T1000 (cell line): ENCODE results near the gene RPE.

Experiments used
- DNase-seq: peaks from one replicate; lab custom pipeline; 2025; ENCODE audit warnings: mixed read lengths; lab: John Stamatoyannopoulos, UW

RPE gene

DNA sequence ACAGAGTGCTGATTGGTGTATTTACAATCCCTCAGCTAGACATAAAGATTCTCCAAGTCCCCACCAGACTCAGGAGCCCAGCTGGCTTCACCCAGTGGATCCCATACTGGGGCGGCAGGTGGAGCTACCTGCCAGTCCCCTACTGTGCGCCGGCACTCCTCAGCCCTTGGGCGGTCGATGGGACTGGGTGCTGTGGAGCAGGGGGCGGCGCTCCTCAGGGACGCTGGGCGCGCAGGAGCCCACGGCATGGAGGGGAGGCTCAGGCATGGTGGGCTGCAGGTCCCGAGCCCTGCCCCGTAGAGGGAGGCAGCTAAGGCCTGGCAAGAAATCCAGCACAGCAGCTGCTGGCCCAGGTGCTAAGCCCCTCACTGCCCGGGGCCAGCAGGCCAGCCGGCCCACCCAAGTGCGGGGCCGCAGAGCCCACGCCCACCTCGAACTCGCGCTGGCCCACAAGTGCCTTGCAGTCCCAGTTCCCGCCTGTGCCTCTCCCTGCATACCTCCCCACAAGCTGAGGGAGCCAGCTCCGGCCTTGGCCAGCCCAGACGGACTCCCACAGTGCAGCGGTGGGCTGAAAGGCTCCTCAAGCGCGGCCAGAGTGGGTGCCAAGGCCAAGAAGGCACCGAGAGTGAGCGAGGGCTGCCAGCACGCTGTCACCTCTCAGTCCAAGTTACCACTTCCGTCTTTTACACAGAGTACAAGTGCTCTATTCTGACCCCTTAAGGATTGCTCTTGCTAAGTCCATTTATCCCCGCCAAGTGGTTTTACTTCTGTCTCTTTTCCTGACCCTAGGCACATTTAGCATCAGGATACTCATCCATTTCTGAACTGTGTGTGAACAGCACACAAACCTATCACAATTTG is 1.7 kb upstream of the RPE start:
- DNase-seq: no peak

DNA sequence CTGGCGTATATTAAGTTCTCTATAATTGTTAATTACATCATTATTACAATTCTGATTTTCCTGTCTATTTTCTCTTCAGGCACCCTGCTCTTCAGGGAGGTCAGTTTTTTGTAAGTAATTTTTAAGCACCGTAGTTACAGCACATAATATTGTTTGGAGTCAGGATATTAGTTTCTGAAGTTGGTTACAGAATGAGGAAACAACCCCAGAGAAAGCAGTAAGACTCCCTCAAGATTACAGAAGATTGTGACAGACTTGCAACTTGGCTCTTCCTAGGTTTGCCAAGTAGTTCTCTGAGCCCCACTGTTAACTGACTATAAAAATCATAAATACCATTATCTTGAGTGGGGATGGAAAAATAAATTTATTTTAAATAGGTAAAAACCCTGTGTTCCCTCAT is 921 bp downstream of the RPE start:
- DNase-seq: no peak

DNA sequence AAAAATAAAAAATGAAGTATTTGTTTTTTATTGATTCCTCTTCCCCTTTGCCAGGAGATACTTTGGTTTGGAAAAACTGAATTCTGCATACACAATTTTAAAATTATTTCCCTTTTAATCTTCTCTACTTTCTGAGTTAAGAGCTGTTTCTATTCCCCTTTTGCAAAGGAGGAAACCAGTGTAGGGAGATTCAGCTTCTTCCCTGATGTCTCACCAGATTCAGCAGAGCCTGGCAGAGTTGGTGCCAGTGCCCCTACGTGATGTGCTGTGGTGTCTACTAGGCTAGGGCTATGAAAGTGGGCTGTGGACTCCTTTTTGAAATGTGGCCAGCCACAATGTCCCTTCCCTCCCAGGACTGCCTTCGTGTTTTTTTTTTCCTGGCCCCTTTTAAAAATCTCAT is 2.4 kb downstream of the RPE start:
- DNase-seq: no peak

DNA sequence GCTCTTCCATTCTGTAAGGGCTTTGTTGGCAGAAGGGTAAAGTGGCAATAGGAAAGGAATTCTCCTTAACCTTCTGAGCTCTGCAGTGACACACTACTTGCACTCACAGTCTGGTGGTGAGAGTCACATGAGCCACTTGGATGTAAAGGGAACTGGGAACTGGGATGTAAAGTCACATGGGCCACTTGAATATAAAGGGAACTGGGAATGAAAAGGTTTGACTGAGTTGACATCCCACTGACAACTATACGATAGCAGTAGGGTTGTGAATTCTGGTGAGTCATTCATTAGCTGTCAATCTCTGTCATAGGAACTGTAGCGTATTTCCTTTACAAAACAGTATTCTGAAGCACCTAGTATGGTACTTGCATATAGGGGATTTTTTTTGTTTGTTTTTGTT is 5.5 kb downstream of the RPE start:
- DNase-seq: no peak

DNA sequence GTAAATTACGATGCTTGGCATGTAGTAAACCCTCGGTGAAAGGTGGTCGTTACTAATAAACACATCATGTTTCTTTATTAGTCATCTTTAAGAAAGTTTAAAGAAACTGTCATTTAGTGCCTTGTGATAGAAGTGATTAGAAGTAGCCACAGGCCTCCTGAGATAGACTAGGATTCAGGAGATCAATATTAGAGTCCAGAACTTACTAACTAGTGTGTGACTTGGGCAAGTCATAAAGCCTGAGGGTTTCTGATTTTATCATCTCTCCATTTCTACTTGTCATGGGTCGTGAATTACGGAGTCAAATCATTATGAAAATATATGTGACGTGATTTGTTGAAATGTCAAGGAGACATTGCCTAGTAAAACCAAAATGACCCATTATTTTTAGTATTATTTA is 6.7 kb downstream of the RPE start:
- no peak for DNase-seq

DNA sequence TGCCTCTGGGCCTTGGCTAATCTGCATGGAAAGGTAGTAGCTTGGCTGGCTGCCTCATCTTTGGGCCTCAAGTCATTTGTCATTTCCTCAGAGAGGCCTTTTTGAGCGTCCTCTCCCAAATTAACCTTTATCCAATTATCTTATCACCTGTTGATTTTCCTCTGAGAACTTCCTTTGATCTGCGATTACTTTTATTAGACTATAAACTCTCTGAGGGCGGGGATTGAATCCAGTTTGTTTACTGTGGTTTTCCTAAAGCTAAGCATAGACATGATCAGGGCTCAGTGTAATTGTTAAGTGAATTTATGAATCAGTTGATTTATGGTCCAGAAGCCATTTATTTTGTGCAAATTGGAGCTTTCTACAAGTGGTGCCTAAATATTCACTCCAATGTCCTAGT is 7.5 kb downstream of the RPE start:
- no peak for DNase-seq

DNA sequence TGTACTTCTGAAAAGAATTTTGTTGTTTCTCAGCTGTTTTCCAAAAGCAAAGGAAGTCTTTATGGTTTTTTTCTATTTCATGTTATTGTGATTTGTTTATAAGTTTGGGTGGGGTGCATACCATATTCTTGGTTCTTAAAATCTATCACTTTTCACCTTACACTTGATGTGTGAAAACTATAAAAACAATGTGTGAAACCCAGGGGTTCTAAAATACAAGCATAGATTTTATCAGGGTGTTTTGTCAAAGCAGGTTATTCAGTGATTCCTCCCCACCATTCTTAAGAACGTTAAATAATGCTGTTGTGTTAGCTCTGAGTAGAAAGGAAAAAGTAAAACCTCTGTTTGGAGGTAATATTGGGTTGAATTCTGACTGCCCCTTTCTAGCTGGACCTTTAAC is 17.7 kb downstream of the RPE start:
- no peak for DNase-seq

DNA sequence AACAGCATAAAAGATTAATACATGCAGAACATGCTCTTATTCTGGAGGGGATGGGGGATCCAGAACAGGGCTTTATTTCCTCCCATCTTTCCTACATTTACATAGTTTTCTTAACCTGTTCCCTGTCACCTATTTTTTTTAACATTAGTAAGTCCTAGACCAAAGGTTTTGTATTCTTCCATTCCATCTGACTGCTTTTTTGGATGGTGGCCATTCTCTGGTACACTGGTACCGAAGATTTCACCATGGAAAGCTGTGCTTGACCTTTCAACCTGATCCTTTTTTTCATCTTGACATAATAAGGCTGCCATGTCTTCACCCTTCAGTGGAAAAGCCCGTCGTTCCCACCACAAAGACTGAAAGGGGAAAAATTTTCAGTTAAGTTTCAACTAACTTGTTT is 20.4 kb downstream of the RPE start:
- DNase-seq: no peak

DNA sequence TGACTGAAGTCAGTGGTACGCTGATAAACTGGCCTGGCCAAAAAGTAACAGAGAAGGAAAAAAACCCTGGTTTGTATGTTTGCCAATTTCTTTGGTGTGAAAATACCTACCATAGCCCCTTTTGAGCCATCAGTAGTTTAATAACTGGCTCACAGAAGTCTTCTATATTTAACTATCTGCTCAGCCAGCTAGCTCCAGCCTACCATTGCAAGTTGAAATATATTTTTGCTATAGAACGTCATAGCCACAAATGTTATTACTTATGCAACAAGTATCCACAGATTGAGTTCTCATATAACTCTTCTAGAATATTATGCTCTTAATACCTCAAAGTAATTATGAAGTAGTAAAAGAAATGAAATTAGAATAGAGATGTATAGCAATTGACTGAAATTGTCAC is 25.2 kb downstream of the RPE start:
- no peak for DNase-seq

DNA sequence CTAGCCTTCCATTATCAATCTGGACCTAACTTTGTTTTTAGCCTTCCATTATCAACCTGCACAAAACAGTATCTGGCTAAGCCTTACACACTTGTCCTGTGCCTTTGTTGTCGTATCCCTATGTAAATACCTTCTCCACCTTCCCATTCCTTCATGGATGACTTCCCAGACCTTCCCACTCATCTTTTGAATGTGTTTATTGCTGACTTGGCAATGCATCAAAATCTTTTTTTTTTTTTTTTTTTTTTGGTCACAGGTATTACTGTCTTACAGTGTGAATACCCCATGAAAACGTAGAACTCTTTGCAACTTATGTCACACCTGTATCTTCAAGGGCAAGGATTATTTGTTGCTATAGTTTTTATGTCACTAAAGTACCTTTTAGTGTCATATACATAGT is 25.7 kb downstream of the RPE start:
- no peak for DNase-seq

DNA sequence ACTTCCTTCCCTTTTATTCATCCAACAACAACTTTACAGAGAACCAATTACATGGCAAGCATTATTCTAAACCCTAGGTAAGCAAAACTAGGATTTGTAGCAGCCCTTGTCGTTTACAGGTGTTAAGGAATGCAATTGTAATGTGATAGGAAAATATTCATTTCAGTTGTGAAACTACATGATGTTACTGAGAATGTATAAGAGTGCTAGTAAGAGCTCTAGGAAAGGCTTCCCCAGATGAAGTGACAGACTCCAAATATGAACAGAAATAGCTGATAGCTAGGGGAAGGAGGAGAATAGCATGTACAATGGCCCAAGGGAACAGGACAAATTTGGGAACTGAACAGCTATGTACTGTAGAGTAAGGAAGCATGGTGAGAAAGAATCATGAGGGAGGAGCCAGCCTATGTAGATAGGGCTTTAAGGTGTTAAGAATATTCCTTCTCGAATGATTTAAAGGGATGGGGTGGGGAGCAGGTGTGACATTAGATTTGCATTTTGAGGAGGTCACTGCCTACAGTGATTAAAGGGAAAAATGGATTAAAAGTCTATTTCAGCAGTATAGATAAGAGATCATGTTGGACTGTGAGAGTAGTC is 31.7 kb downstream of the RPE start:
- DNase-seq: no peak

DNA sequence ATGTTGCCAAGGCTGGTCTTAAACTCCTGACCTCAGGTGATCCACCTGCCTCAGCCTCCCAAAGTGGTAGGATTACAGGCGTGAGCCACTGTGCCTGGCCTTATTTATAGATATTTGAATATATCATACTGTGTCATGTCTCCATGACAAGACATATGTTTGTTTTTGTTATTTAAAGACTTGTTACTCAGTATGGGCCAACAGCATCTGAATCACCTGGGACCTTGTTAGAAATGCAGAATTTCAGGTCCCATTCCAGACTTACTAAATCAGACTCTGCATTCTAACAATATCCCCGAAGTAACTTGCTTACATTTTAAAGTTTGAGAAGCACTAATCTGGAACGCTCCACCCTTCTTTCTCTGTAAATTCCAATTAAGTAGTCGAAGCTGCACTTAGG is 33.2 kb downstream of the RPE start:
- DNase-seq: no peak

DNA sequence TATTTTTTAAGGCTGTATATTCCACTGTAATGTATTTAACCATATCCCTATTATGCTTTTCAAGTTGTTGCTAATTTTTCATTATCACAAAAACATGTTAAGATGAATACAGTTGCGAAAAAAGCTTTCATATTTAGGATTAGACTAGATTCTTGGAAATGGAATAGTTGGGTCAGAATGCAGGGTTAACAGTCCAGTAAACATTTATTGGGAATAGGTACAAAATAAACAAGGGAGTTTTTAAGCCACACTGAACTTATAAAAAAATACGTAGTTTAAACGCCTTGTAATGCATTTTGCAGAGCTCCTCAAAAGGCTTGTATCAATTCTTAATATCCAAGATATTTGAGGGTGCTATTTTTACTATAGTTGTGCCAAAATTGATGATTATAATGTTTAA is 35.6 kb downstream of the RPE start:
- DNase-seq: no peak

DNA sequence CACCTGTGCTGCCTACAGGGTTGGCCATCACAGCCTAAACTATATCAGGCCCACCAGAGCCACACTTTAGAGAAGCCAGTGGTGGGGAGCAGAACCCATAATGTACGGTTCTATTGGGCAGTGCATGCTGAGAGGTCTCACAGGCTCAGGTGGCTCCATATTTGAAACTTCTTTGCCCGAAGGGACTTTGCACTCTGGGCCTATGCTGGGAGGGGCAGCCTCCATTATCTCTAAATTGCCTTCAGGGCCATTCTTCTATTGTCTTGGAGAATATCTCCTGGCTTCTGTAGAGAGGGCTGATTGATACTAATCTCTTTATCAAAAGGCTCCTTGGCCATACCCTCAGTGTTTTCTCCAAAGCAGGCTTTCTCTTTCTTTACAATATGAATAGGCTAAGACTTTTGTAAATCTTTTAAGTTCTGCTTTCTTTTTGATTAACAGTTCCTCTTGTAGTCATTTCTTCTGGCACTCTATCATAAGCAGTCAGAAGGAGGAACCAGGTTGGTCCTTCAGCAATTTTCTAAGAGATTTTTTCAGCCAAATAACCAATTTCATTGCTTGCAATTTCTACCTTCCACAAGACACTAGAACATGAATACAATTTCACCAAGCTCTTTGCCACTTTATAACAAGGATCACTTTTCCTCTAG is 44.5 kb downstream of the RPE start:
- DNase-seq: no peak

DNA sequence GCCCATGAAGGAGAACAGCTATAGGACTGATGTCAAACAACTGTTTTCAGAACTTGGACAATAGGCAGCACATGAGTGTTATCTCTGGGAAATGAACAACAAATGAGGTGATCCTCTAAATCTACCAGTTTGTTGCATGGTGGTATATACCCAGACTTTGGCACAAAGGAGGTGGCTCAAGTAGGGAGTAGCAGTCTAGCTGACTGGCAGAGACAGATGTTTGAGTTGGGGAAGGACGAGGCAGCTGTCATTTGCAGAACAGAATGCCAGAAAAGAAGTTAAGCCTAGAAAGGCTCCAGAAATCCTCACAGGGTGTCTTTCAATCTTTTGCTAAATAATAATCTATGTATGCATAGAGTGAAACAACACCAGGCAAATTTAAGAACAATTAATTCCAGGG is 47.4 kb downstream of the RPE start:
- DNase-seq: no peak

DNA sequence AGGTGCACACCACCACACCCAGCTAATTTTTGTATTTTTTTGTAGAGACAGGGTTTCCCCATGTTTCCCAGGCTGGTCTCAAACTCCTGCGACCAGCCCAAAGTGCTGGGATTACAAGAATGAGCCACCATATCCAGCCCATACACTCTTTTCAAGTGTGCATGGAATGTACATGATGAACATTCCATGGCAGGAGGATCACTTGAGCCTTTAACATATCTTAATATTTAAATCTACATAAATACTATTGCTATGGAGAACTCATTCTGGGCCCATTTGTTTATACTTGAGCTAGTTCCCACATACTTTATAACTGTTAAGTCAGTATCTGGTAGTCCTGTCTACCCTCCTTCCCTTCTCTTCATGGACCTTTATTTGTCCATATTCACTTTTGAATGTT is 48.4 kb downstream of the RPE start:
- DNase-seq: no peak

DNA sequence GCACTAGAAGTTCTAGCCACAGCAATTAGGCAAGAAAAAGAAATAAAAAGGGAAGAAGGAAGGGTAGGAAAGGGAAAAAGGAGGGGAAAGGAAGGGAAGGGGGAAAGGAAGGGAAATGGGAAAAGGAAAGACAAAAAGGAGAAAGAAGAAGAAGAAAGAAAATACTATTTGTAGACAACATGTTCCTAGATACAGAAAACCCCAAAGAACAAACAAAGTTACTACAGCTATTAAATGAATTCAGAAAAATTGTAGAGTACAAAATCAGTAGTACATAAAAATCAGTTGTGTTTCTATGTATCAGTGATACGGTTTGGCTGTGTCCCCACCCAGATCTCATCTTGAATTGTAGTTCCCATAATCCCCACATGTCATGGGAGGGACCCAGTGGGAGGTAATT is 52.3 kb downstream of the RPE start:
- no peak for DNase-seq

DNA sequence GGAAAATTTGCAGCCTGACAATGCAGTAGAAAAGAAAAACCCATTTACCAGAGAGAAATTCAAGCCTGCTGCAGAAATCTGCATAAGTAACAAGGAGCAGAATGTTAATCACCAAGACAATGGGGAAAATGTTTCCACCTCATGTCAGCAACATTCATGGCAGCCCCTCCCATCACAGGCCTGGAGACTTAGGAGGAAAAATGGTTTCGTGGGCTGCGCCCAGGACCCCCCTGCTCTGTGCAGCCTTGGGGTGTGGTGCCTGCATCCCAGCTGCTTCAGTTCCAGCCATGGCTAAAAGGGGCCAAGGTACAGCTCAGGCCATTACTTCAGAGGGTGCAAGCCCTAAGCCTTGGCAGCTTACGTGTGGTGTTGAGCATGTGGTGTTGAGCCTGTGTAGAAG is 53.4 kb downstream of the RPE start:
- no peak for DNase-seq

DNA sequence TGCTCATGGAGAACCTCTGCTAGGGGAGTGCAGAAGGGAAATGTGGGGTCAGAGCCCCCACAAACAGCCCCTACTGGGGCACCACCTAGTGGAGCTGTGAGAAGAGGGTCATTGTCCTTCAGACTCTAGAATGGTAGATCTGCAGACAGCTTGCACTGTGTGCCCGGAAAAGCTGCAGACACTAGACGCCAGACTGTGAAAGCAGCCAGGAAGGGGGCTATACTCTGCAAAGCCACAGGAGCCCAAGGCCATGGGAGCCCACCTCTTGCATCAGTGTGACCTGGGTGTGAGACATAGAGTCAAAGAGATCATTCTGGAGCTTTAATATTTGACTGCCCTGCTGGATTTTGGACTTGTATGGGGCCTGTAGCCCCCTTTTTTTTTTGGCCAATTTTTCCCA is 60.9 kb downstream of the RPE start:
- no peak for DNase-seq
